ENCODE data around the gene EGFR. TPM values are rescaled to one million over a fixed set of nuclear protein-coding genes. Genes with fewer than 3 reads are reported as not detected.

EGFR gene
- polyA plus RNA-seq, 1 of the 3 experiments (the other 2 are of a cell fraction), result 37.6 TPM

GRCh38 chr7:55150166-55150565 lies 131.3 kb downstream of the EGFR start:
- H3K9me2 ChIP-seq, result no peaks in the 10 kb centered on the region
- H4K20me1 ChIP-seq (ENCODE audit: insufficient read depth), result no peaks in the 10 kb centered on the region
- no peak for DNase-seq
- ChIA-PET CTCF (interaction anchor here (1.4 to 17.9 kb wide), 3 partner anchors 19 to 104 kb away, joined by 3 to 211 read pairs (median 4); no protein-coding TSS in a partner anchor), POLR2A (no interaction called here)
- TF ChIP-seq TAF1 (IDR thresholded peaks at IDR 0.05; ENCODE audit: borderline replicate concordance, low read depth, low read length), result no peak
- no peak for TF ChIP-seq CTCF (IDR thresholded peaks at IDR 0.05)
- no peak for TF ChIP-seq FOSL2 (IDR thresholded peaks at IDR 0.05; ENCODE audit: borderline replicate concordance, low read depth)
- no peak for TF ChIP-seq GATA2 (CRISPR knock-in tag; IDR thresholded peaks at IDR 0.05)
- TF ChIP-seq YY1 (IDR thresholded peaks at IDR 0.05; ENCODE audit: low read depth), result no peak
- TF ChIP-seq MEF2A (IDR thresholded peaks at IDR 0.05; ENCODE audit: borderline replicate concordance, low read depth), result no peak
- peaks cover 0 to 8% of the 10 kb centered on the region in 2 experiments; a peak in 1 of 4 replicates for H3K4me1 ChIP-seq (ENCODE audit: control insufficient read depth in 1 of 2, insufficient read depth in 2 of 2, low read depth in 1 of 2, low read length in 1 of 2)
- H3F3A ChIP-seq (replicated peaks; ENCODE audit: insufficient read depth), result peaks cover 8% of the 10 kb centered on the region
- no peaks in the 10 kb centered on the region for H3K27me3 ChIP-seq (ENCODE audit: insufficient read depth)
- H3K9me3 ChIP-seq, result no peaks in the 10 kb centered on the region
- H3K4me3 ChIP-seq (ENCODE audit: low read depth in 2 of 2, low read length in 1 of 2), result no peak overlapping the region
- H3K79me2 ChIP-seq (ENCODE audit: insufficient read depth), result peaks cover 8% of the 10 kb centered on the region; the same call in 1 of the 2 replicates
- H3K4me2 ChIP-seq, result no peak overlapping the region
- no peak overlapping the region for H2AFZ ChIP-seq (ENCODE audit: low read depth)
- no peak overlapping the region for H3K27ac ChIP-seq (ENCODE audit: low read depth in 2 of 2, low read length in 1 of 2)
- H3K36me3 ChIP-seq (replicated peaks in 1 of 2; ENCODE audit: control insufficient read depth in 1 of 2, insufficient read depth in 2 of 2, low read length in 1 of 2), result peaks cover 68 to 91% of the 10 kb centered on the region in 2 experiments
- whole genome bisulfite sequencing (ENCODE audit: low lambda C conversion rate), result 99% methylated on average over 13 of the region's 13 CpGs
- H3K9ac ChIP-seq, result no peak overlapping the region

- Histone ChIP-seq H3K9me3 (no peaks in the 10 kb centered on the region), H3K4me1 (ENCODE audit: control insufficient read depth in 1 of 2, insufficient read depth in 2 of 2, low read depth in 1 of 2, low read length in 1 of 2) (peaks cover 0 to 8% of the 10 kb centered on the region in 2 experiments; a peak in 1 of 4 replicates), H3K27me3 (ENCODE audit: insufficient read depth) (no peaks in the 10 kb centered on the region), H3K4me2 (no peak overlapping the region), H3K9me2 (no peaks in the 10 kb centered on the region), H3K36me3 (replicated peaks in 1 of 2; ENCODE audit: control insufficient read depth in 1 of 2, insufficient read depth in 2 of 2, low read length in 1 of 2) (peaks cover 71 to 92% of the 10 kb centered on the region in 2 experiments), H3K79me2 (ENCODE audit: insufficient read depth) (peaks cover 8% of the 10 kb centered on the region; the same call in 1 of the 2 replicates), H3F3A (replicated peaks; ENCODE audit: insufficient read depth) (peaks cover 8% of the 10 kb centered on the region), H4K20me1 (ENCODE audit: insufficient read depth) (no peaks in the 10 kb centered on the region), H3K4me3 (ENCODE audit: low read depth in 2 of 2, low read length in 1 of 2) (no peak overlapping the region), H3K9ac (no peak overlapping the region), H2AFZ (ENCODE audit: low read depth) (no peak overlapping the region), H3K27ac (ENCODE audit: low read depth in 2 of 2, low read length in 1 of 2) (no peak overlapping the region)
- 88% methylated on average over 8 of the region's 8 CpGs for WGBS (ENCODE audit: low lambda C conversion rate)
- ChIA-PET CTCF (interaction anchor here (1.4 to 17.9 kb wide), 3 partner anchors 20 to 103 kb away, joined by 3 to 211 read pairs (median 4); no protein-coding TSS in a partner anchor), POLR2A (no interaction called here)
- DNase-seq, result no peak
- TF ChIP-seq EP300 (IDR thresholded peaks at IDR 0.05; ENCODE audit: borderline replicate concordance in 1 of 2, low read depth in 1 of 2, low read length in 1 of 2) (no peak), RFX5 (IDR thresholded peaks at IDR 0.05; ENCODE audit: low read length) (no peak), RXRA (IDR thresholded peaks at IDR 0.05; ENCODE audit: borderline replicate concordance, low read depth) (no peak), USF2 (IDR thresholded peaks at IDR 0.05; ENCODE audit: borderline replicate concordance, low read depth, low read length) (no peak), EZH2phosphoT487 (IDR thresholded peaks at IDR 0.05; ENCODE audit: borderline replicate concordance, low read depth) (no peak), GATA2 (CRISPR knock-in tag; IDR thresholded peaks at IDR 0.05) (no peak), USF1 (IDR thresholded peaks at IDR 0.05; ENCODE audit: borderline replicate concordance, low read depth) (no peak), POLR2AphosphoS5 (IDR thresholded peaks at IDR 0.05; ENCODE audit: low read depth, low read length) (no peak), RCOR1 (IDR thresholded peaks at IDR 0.05; ENCODE audit: low read length) (no peak), TCF12 (IDR thresholded peaks at IDR 0.05) (no peak), MAX (IDR thresholded peaks at IDR 0.05; ENCODE audit: low read depth) (no peak), FOXJ3 (CRISPR knock-in tag; IDR thresholded peaks at IDR 0.05) (no peak), FOSL2 (IDR thresholded peaks at IDR 0.05; ENCODE audit: borderline replicate concordance, low read depth) (no peak), MXI1 (IDR thresholded peaks at IDR 0.05; ENCODE audit: low read depth, low read length) (no peak), CHD2 (IDR thresholded peaks at IDR 0.05; ENCODE audit: low read length, partially characterized antibody) (no peak), RAD21 (IDR thresholded peaks at IDR 0.05; ENCODE audit: low read length) (no peak), GABPA (IDR thresholded peaks at IDR 0.05; ENCODE audit: low read depth) (no peak)
Measured at GRCh38 chr7:55150709-55151451, 132.1 kb downstream of the EGFR start.

Measured in SK-N-SH (cell line).